ENCODE data around the gene GPD1. TPM values are rescaled to one million over a fixed set of nuclear protein-coding genes. Genes with fewer than 3 reads are reported as not detected.

Gene GPD1
- total and polyA plus RNA-seq, 9 of the 15 experiments (the other 6 are each of a cell fraction or from before 2014, with no cell fraction given): 0.13 to 1.00 (median 0.55) TPM

- TF ChIP-seq, protein P1, sequence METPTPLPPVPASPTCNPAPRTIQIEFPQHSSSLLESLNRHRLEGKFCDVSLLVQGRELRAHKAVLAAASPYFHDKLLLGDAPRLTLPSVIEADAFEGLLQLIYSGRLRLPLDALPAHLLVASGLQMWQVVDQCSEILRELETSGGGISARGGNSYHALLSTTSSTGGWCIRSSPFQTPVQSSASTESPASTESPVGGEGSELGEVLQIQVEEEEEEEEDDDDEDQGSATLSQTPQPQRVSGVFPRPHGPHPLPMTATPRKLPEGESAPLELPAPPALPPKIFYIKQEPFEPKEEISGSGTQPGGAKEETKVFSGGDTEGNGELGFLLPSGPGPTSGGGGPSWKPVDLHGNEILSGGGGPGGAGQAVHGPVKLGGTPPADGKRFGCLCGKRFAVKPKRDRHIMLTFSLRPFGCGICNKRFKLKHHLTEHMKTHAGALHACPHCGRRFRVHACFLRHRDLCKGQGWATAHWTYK (CRISPR knock-in tag; IDR thresholded peaks at IDR 0.05): 0 out of 2 replicates have a peak, but pooled peaks have one; percentile 49
- no peak for TF ChIP-seq ZNF766 (CRISPR knock-in tag; conservative IDR thresholded peaks at IDR 0.05)
- TF ChIP-seq ARID3B (CRISPR knock-in tag; IDR thresholded peaks at IDR 0.05; ENCODE audit: borderline replicate concordance): no peak
- TF ChIP-seq, protein P2, sequence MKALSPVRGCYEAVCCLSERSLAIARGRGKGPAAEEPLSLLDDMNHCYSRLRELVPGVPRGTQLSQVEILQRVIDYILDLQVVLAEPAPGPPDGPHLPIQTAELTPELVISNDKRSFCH (CRISPR knock-in tag; IDR thresholded peaks at IDR 0.05): no peak
- TF ChIP-seq, protein P2 (tag; IDR thresholded peaks at IDR 0.05): peak; percentile 71; the same call in 1 of the 2 replicates
- no peak for TF ChIP-seq MAFF (IDR thresholded peaks at IDR 0.05; ENCODE audit: low read length)
- TF ChIP-seq, protein P3, sequence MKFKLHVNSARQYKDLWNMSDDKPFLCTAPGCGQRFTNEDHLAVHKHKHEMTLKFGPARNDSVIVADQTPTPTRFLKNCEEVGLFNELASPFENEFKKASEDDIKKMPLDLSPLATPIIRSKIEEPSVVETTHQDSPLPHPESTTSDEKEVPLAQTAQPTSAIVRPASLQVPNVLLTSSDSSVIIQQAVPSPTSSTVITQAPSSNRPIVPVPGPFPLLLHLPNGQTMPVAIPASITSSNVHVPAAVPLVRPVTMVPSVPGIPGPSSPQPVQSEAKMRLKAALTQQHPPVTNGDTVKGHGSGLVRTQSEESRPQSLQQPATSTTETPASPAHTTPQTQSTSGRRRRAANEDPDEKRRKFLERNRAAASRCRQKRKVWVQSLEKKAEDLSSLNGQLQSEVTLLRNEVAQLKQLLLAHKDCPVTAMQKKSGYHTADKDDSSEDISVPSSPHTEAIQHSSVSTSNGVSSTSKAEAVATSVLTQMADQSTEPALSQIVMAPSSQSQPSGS (CRISPR knock-in tag; IDR thresholded peaks at IDR 0.05): no peak
- TF ChIP-seq BDP1 (IDR thresholded peaks at IDR 0.05; ENCODE audit: insufficient read depth, insufficient read length): no peak
- no peak for TF ChIP-seq PCBP1 (IDR thresholded peaks at IDR 0.05; ENCODE audit: low read depth, low read length, poor library complexity, severe bottlenecking)
- TF ChIP-seq, protein P4, sequence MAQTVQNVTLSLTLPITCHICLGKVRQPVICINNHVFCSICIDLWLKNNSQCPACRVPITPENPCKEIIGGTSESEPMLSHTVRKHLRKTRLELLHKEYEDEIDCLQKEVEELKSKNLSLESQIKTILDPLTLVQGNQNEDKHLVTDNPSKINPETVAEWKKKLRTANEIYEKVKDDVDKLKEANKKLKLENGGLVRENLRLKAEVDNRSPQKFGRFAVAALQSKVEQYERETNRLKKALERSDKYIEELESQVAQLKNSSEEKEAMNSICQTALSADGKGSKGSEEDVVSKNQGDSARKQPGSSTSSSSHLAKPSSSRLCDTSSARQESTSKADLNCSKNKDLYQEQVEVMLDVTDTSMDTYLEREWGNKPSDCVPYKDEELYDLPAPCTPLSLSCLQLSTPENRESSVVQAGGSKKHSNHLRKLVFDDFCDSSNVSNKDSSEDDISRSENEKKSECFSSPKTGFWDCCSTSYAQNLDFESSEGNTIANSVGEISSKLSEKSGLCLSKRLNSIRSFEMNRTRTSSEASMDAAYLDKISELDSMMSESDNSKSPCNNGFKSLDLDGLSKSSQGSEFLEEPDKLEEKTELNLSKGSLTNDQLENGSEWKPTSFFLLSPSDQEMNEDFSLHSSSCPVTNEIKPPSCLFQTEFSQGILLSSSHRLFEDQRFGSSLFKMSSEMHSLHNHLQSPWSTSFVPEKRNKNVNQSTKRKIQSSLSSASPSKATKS (CRISPR knock-in tag; IDR thresholded peaks at IDR 0.05): no peak; the same call in 1 of the 2 replicates
These were observed 8.1 kb downstream of the GPD1 start, which contains the start of gene COX14 (continued) for GRCh38 chr12:50111693-50112455.
